ENCODE measurements around the gene CHST1. TPM values are rescaled to one million over a fixed set of nuclear protein-coding genes. Genes with fewer than 3 reads are reported as not detected.

CHST1 gene
- total and polyA plus RNA-seq, 5 donors = 2.4 to 7.0 (median 3.0) TPM

DNA sequence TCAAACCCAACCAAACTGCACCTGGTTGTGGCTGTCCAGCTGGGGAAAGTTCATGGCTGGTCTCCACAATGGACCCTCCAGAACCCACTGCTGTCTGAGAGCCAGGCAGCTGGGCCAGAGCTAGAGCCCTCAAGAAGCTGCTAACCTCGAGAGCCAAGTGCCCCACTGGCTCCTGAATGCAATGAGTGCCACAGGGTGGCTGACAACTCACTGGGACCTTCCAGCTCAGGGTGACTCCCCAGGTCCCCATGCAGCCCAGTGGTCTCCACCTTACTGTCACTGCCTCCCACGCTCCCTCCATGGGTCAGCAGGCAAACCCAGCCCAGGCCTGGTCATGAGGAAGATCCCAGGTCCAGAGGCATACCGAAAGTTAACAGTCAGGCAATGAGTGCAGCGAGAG, 8.0 kb upstream of the CHST1 start:
- Histone ChIP-seq H3K27me3 (ENCODE audit: control insufficient read depth, insufficient read depth) (no peaks in the 10 kb centered on the region), H3K9me3 (ENCODE audit: control insufficient read depth, low read length) (no peaks in the 10 kb centered on the region), H3K4me1 (ENCODE audit: control insufficient read depth, insufficient read depth, low read length) (no peaks in the 10 kb centered on the region), H3K4me3 (ENCODE audit: low read length) (no peak overlapping the region), H3K27ac (ENCODE audit: low read length) (no peak overlapping the region)
- 93% methylated on average over 4 of the region's 4 CpGs for WGBS
- intact Hi-C loops (cut with DNase I) = no loop called here
- DNase-seq = no peak
- ATAC-seq = no peak

- Histone ChIP-seq H3K27me3 (ENCODE audit: control insufficient read depth, insufficient read depth) (no peaks in the 10 kb centered on the region), H3K4me3 (ENCODE audit: low read length) (no peak overlapping the region), H3K27ac (ENCODE audit: low read length) (no peak overlapping the region), H3K4me1 (ENCODE audit: control insufficient read depth, insufficient read depth, low read length) (no peaks in the 10 kb centered on the region), H3K9me3 (ENCODE audit: control insufficient read depth, low read length) (no peaks in the 10 kb centered on the region)
- DNase-seq (no peak), ATAC-seq (no peak)
- 83% methylated on average over 3 of the region's 3 CpGs for WGBS
- intact Hi-C loops (cut with DNase I) = no loop called here
Measured at GRCh38 chr11:45672593-45672992, 7.2 kb upstream of the CHST1 start.

- no peak for DNase-seq
- Histone ChIP-seq H3K27ac (ENCODE audit: low read length) (no peak overlapping the region), H3K9me3 (ENCODE audit: control insufficient read depth, low read length) (no peaks in the 10 kb centered on the region), H3K27me3 (ENCODE audit: control insufficient read depth, insufficient read depth) (no peaks in the 10 kb centered on the region), H3K4me1 (ENCODE audit: control insufficient read depth, insufficient read depth, low read length) (no peaks in the 10 kb centered on the region), H3K4me3 (ENCODE audit: low read length) (no peak overlapping the region)
- intact Hi-C loops (cut with DNase I) = no loop called here
- 80% methylated on average over 12 of the region's 12 CpGs for WGBS
- peak in 1 of 2 donors; percentile 16 for ATAC-seq
Measured at GRCh38 chr11:45671246-45672171, 6.1 kb upstream of the CHST1 start.

DNA sequence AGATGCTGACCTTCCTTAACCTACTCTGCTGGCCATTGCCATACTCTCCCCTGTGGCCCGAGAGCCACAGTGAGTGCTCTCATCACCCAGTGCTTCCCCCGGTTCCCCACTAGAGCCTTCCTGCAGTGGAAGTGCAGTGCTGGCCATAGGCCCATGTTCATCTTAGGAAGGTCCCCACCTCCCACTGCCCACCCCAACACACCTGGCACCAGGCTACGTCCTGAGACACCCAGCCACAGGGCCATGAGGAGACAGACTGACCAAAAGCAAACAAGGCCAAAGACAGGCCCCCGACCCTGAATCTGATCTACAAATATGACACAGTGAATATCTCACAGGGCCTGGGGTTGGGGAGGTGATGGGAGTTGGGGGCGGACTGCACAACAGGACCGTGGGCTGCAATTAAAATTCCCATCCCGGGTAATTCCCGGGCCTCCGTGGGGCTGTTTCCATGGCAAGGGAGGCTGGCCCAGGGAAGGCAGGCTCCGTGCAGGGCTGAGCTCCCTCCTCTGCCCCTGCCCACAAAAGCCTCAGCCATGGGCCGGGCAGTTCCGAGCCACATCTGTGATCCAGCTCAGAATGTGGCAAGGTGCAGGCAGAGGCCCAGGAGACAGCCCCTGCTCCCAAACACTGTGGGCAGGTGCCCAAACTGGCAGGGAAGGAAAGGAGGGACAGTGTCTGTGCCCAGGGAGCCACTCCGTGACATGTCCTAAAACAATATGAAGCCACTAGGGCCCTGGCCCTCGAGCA, 5.1 kb upstream of the CHST1 start:
- no peak overlapping the region for H3K27ac ChIP-seq (ENCODE audit: low read length)
- H3K9me3 ChIP-seq (ENCODE audit: control insufficient read depth, low read length) = no peaks in the 10 kb centered on the region
- ATAC-seq (no peak), DNase-seq (no peak)
- H3K27me3 ChIP-seq (ENCODE audit: control insufficient read depth, insufficient read depth) = no peaks in the 10 kb centered on the region
- no peak overlapping the region for H3K4me3 ChIP-seq (ENCODE audit: low read length)
- H3K4me1 ChIP-seq (ENCODE audit: control insufficient read depth, insufficient read depth, low read length) = no peaks in the 10 kb centered on the region
- 80% methylated on average over 14 of the region's 14 CpGs for WGBS
- intact Hi-C loops (cut with DNase I) = no loop called here

- intact Hi-C loops (cut with DNase I) = loop anchor here in 2 of 4 donors (10.0 kb wide), 2 partner anchors 85 to 95 kb away; no protein-coding TSS in a partner anchor
- 79% methylated on average over 4 of the region's 4 CpGs for WGBS
- Histone ChIP-seq H3K27me3 (ENCODE audit: control insufficient read depth, insufficient read depth) (no peaks in the 10 kb centered on the region), H3K4me3 (ENCODE audit: low read length) (no peak overlapping the region), H3K27ac (ENCODE audit: low read length) (no peak overlapping the region), H3K4me1 (ENCODE audit: control insufficient read depth, insufficient read depth, low read length) (no peaks in the 10 kb centered on the region), H3K9me3 (ENCODE audit: control insufficient read depth, low read length) (no peaks in the 10 kb centered on the region)
- ATAC-seq (no peak), DNase-seq (no peak)
Measured at GRCh38 chr11:45669956-45670355, 4.5 kb upstream of the CHST1 start.

DNA sequence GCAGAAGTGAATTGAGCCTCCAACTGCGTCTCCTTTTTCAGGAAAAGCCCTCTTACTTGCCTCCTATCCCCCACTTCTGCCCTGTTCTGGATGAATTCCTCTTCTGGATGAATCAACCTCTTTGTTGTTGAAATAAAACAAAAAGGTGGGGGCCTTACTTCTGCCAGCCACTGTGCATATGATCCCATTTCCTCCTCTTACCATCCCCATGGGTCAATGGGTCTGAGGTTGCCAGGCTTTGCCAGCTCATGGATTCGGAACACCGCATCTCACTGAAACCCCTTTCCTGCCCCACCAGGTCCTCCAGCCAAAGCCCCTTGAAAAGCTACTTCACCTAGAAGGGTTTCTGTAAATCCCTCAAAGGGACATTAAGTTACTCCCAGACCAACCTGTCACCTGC, 3.7 kb upstream of the CHST1 start:
- DNase-seq (no peak), ATAC-seq (no peak)
- H3K27ac ChIP-seq (ENCODE audit: low read length) = no peak overlapping the region
- intact Hi-C loops (cut with DNase I) = loop anchor here in 2 of 4 donors (10.0 kb wide), 2 partner anchors 86 to 96 kb away; no protein-coding TSS in a partner anchor
- H3K4me3 ChIP-seq (ENCODE audit: low read length) = no peak overlapping the region
- H3K9me3 ChIP-seq (ENCODE audit: control insufficient read depth, low read length) = no peaks in the 10 kb centered on the region
- H3K27me3 ChIP-seq (ENCODE audit: control insufficient read depth, insufficient read depth) = no peaks in the 10 kb centered on the region
- WGBS = 92% methylated on average over 3 of the region's 3 CpGs
- H3K4me1 ChIP-seq (ENCODE audit: control insufficient read depth, insufficient read depth, low read length) = no peaks in the 10 kb centered on the region

- Histone ChIP-seq H3K27me3 (ENCODE audit: control insufficient read depth, insufficient read depth) (no peaks in the 10 kb centered on the region), H3K4me1 (ENCODE audit: control insufficient read depth, insufficient read depth, low read length) (no peaks in the 10 kb centered on the region), H3K27ac (ENCODE audit: low read length) (no peak overlapping the region), H3K9me3 (ENCODE audit: control insufficient read depth, low read length) (no peaks in the 10 kb centered on the region), H3K4me3 (ENCODE audit: low read length) (no peak overlapping the region)
- 86% methylated on average over 5 of the region's 5 CpGs for WGBS
- DNase-seq (no peak), ATAC-seq (no peak)
- intact Hi-C loops (cut with DNase I) = loop anchor here in 2 of 4 donors (10.0 kb wide), 2 partner anchors 87 to 97 kb away; no protein-coding TSS in a partner anchor
Measured at GRCh38 chr11:45667929-45668680, 2.7 kb upstream of the CHST1 start.

DNA sequence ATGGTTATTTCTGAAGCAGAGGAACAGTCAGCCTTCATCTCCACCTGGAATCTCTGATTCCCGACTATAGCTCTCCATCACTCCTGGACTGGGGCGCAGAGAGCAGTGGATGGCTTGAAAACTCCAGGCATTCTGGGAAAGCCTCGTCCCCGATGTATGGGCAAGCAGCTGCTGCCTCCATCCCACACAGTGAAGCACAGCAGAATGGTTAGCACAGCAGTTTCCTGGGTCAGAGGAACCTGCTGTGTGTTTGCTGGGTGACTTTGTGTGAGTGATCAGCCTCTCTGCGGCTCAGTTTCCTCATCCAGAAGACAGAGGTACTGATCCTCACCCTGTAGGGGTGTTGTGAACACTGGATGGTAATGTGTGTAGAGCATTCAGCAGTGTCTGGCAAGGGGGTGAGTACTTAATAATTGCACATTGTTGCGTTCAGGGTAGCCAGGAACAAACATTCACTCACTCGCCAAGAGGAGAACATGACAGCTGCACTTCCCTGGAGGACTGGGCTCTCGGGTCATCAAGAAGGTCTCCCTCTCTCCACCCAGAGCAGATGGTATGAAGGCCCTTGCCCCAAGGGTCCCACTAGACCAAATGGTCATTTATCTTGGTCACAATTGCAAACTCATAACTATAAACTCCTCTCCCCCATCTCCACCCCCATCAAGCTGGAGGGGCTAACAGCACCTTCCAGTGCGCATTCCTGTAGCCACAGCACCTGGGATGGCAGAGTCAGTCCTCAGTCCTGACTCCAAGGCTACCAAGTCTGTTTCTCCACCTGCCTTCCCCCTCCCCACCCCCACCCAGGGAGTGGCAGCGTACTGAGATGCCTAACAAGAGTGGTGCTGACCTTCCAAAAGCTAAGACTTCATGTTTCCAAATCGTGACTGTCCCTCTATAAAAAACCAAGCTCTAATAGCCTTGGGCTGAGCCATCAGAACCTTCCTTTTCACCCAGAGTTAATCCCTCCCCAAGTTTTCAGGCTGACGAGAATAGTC, 1.5 kb upstream of the CHST1 start:
- Histone ChIP-seq H3K9me3 (ENCODE audit: control insufficient read depth, low read length) (no peaks in the 10 kb centered on the region), H3K27ac (ENCODE audit: low read length) (no peak overlapping the region), H3K4me3 (ENCODE audit: low read length) (no peak overlapping the region), H3K4me1 (ENCODE audit: control insufficient read depth, insufficient read depth, low read length) (no peaks in the 10 kb centered on the region), H3K27me3 (ENCODE audit: control insufficient read depth, insufficient read depth) (no peaks in the 10 kb centered on the region)
- 74% methylated on average over 12 of the region's 12 CpGs for WGBS
- no peak for ATAC-seq
- intact Hi-C loops (cut with DNase I) = loop anchor here in 2 of 4 donors (10.0 kb wide), 2 partner anchors 88 to 98 kb away; no protein-coding TSS in a partner anchor
- DNase-seq = no peak

DNA sequence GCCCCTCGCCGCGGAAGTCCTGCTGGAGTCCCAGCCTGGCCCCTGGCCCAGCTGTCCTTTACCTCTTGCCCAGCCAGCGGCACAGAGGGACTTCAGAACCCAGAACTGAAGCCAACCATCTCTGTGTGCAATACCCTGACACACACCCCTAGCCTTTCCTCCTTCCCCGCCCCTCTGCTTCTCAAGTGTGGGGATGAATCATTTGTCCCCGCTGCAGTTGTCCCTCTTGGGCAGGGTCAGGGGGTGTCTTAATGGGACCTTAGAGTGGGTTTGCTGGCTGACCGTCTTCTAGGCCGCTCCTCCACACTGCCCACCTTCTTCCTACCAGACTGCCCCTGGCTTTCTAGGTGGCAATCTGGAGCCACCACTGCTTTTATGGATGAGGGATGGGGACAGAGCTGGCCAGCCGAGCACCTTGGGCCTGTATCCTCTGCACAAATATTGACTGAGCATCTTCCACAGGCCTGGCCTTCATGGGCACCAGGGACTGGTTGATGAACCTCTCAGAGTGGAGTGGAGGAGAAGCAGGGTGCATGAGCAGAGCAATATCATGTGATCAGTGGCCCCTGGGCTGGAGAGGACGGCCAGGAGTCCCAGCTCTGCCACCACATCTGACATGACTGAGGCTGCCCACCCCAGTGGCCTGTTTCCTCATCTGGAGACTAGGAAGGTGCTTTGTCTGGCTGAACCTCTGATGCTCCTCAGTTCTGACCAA, 668 bp upstream of the CHST1 start:
- Histone ChIP-seq H3K4me3 (ENCODE audit: low read length) (peak overlapping the region; percentile 88), H3K4me1 (ENCODE audit: control insufficient read depth, insufficient read depth, low read length) (no peaks in the 10 kb centered on the region), H3K9me3 (ENCODE audit: control insufficient read depth, low read length) (no peaks in the 10 kb centered on the region), H3K27me3 (ENCODE audit: control insufficient read depth, insufficient read depth) (no peaks in the 10 kb centered on the region), H3K27ac (ENCODE audit: low read length) (no peak overlapping the region)
- DNase-seq (peak in 2 of 3 donors; percentile 27 to 57), ATAC-seq (peak; percentile 55 to 61)
- intact Hi-C loops (cut with DNase I) = loop anchor here in 2 of 4 donors (10.0 kb wide), 2 partner anchors 89 to 99 kb away; no protein-coding TSS in a partner anchor
- WGBS = 38% methylated on average over 10 of the region's 10 CpGs

All from right cardiac atrium (tissue), 5 donors.